Nephron progenitor cell (in vitro differentiated cells): ENCODE results near the gene WDR38.
A peak's percentile ranks its signal among the peaks of the same experiment; 100 is the strongest.
"Not testable (repeated sequence)": the region's sequence is repeated elsewhere in the genome, so short reads cannot be mapped to it uniquely, and the experiment has no call there.

Experiments
- DNase-seq: peaks from one replicate; pipeline ENCODE4 v3.0.0; 2021
- H3K27ac Mint-ChIP-seq: 2 replicates; pipeline ENCODE4 v1.8.0; 2021; ENCODE audit warnings: mild to moderate bottlenecking, moderate library complexity, mixed read lengths
- H3K27me3 Mint-ChIP-seq: 2 replicates; pipeline ENCODE4 v1.8.0; 2021; ENCODE audit warnings: mild to moderate bottlenecking, low read depth, mixed read lengths; ENCODE audit not compliant: poor library complexity
- H3K36me3 Mint-ChIP-seq: 2 replicates; pipeline ENCODE4 v1.8.0; 2021; ENCODE audit warnings: low read depth, mixed read lengths
- H3K4me1 Mint-ChIP-seq: 2 replicates; pipeline ENCODE4 v1.8.0; 2021; ENCODE audit warnings: mixed read lengths
- H3K4me3 Mint-ChIP-seq: 2 replicates; pipeline ENCODE4 v1.8.0; 2021; ENCODE audit warnings: mild to moderate bottlenecking, moderate library complexity, mixed read lengths
- H3K9me3 Mint-ChIP-seq: 2 replicates; pipeline ENCODE4 v1.8.0; 2021; ENCODE audit warnings: mild to moderate bottlenecking, moderate library complexity, mixed read lengths
- TF ChIP-seq, protein P1 (sequence below): fragments of 200-600 bp; sonication (generic); IDR thresholded peaks from 2 replicates; pipeline ENCODE4 v1.5.0; 2021; ENCODE audit warnings: antibody characterized with exemption

WDR38 gene

DNA sequence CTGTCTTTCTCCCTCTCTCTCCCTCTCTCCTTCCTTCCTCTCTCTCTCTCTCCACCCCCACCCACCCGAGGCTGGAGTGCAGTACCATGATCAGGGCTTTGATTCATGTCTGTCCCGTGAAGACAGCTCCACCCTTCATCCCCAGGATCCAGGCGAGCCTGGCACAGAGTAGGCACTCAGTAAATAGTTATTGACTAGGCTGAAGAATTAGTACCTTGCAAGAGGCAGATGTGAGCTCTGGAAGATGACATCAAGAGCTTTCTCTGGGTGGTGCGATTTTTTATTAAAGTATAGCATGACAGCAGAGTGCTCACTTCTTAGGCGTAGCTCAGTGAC lies 24.0 kb upstream of the WDR38 start:
- H3K9me3 Mint-ChIP-seq, result peaks cover 8% of the 10 kb centered on the region
- DNase-seq, result no peak
- peak overlapping the region; percentile 25 for H3K27ac Mint-ChIP-seq
- TF ChIP-seq, protein P1, sequence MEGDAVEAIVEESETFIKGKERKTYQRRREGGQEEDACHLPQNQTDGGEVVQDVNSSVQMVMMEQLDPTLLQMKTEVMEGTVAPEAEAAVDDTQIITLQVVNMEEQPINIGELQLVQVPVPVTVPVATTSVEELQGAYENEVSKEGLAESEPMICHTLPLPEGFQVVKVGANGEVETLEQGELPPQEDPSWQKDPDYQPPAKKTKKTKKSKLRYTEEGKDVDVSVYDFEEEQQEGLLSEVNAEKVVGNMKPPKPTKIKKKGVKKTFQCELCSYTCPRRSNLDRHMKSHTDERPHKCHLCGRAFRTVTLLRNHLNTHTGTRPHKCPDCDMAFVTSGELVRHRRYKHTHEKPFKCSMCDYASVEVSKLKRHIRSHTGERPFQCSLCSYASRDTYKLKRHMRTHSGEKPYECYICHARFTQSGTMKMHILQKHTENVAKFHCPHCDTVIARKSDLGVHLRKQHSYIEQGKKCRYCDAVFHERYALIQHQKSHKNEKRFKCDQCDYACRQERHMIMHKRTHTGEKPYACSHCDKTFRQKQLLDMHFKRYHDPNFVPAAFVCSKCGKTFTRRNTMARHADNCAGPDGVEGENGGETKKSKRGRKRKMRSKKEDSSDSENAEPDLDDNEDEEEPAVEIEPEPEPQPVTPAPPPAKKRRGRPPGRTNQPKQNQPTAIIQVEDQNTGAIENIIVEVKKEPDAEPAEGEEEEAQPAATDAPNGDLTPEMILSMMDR, result no peak
- peaks cover 9% of the 10 kb centered on the region for H3K4me1 Mint-ChIP-seq
- no peaks in the 10 kb centered on the region for H3K36me3 Mint-ChIP-seq
- no peak overlapping the region for H3K4me3 Mint-ChIP-seq
- H3K27me3 Mint-ChIP-seq, result peaks cover 10% of the 10 kb centered on the region

DNA sequence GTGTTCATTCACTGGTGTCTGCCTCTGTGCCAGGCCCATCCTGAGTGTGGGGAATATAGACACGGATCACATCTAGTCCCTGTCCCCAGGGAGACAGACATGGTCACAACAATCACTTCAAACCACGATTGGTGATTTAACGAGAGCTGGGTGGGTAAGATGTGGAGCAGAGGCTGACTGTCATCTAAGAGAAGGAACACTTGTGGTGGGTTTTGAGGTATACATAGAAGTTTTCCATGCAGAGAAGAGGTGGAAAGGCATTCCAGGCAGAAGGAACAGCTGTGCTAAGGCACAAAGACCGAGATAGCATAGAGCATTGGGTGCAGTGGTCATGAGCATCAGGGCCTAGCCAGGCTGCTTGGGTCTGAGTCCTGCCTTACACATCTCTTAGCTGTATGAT lies 22.7 kb upstream of the WDR38 start:
- no peak for DNase-seq
- Mint-ChIP-seq H3K4me3 (no peak overlapping the region), H3K27me3 (peaks cover 9% of the 10 kb centered on the region), H3K9me3 (peaks cover 8% of the 10 kb centered on the region), H3K27ac (no peak overlapping the region), H3K4me1 (peaks cover 9% of the 10 kb centered on the region), H3K36me3 (no peaks in the 10 kb centered on the region)
- TF ChIP-seq, protein P1, result no peak

DNA sequence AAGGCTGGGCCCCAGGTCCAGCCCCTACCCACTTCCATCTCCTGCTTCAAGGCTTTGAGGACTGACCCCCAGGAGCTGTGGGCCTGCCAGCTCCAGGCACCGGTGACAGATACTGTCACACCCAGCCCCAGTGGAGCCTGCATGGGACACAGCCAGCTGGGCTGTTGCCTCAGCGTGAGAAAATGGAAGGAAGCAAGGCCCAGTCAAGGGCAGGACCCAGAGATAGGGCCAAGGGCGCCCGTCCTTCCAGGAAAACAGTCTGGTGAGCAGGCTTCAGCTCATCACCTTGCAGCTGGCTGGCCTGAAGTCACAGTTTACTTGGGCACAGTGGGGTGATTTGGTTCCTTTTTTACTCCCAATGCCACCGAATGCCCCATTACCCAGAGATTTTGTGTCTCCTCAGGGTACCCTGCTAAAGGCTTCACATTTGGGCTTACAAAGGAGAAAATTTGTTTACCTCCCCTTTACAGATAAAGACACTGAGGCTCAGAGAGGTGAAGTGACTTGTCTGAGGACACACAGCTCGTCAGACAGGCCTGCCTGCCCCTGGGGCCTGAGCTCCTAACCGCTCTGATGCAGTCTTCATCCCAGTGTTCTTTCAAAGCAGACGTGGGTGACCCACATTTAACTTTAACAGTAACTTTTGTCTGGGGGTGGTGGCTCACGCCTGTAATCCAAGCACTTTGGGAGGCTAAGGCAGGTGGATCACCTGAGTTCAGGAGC lies 21.5 kb upstream of the WDR38 start:
- peaks cover 9% of the 10 kb centered on the region for H3K4me1 Mint-ChIP-seq
- TF ChIP-seq, protein P1, result no peak
- no peak overlapping the region for H3K4me3 Mint-ChIP-seq
- H3K9me3 Mint-ChIP-seq, result no peaks in the 10 kb centered on the region
- peaks cover 9% of the 10 kb centered on the region for H3K27me3 Mint-ChIP-seq
- no peaks in the 10 kb centered on the region for H3K36me3 Mint-ChIP-seq
- no peak overlapping the region for H3K27ac Mint-ChIP-seq
- DNase-seq, result no peak

DNA sequence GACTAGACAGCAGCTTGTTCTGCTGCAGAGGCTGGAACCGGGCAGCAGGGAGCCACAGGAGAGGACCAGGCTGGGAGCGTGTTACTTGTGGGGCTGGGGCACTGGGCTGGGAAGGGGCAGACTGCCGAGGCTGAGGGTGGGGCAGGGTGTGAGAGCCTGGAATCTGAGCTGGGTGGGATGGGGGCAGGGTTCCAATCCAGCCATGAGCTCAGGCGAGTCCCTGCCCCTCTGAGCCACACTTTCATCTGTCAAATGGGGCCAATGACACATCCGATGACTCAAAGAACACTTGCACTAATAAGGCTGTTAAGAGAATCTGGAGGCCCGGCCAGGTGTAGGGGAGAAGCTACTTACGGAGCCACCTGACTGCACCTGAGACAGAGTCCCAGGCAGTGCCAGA lies 18.7 kb upstream of the WDR38 start:
- Mint-ChIP-seq H3K27ac (no peak overlapping the region), H3K4me1 (peaks cover 6% of the 10 kb centered on the region), H3K27me3 (no peaks in the 10 kb centered on the region), H3K36me3 (no peaks in the 10 kb centered on the region), H3K4me3 (no peak overlapping the region), H3K9me3 (no peaks in the 10 kb centered on the region)
- no peak for DNase-seq
- TF ChIP-seq, protein P1, result no peak

DNA sequence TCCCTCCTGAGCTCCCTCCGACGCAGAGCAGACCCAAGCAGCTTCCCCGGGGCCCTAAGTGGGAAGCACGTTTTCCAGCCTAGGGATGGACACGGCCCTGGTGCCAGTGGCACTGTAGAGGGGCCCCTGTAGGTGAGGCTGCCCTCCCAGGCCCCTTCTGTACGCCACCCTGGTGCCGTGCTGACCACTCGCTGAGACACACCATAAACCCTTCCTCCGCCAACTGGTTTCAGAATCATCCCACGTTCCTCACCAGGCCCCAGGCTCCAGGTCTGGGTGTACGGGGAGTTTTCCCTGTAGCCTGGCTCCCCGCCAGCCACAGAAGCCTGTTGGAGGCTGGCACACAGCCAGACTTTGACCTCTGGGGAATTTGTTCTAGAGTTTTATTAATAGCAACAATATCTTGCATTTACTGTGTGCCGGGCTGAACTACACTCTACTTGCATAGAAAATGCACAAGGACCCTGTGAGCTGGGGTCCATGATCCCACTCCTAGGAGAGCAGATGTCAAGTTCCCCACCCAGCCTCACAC lies 18.2 kb upstream of the WDR38 start:
- Mint-ChIP-seq H3K4me3 (no peak overlapping the region), H3K27ac (no peak overlapping the region)

DNA sequence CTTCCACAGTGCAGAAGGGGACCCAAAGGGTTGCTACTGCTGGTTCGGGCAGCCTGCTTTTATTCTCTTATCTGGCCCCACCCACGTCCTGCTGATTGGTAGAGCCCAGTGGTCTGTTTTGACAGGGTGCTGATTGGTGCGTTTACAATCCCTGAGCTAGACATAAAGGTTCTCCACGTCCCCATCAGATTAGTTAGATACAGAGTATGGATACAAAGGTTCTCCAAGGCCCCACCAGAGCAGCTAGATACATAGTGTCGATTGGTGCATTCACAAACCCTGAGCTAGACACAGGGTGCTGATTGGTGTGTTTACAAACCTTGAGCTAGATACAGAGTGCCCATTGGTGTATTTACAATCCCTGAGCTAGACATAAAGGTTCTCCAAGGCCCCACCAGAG lies 15.1 kb upstream of the WDR38 start:
- peaks cover 13% of the 10 kb centered on the region for H3K4me1 Mint-ChIP-seq
- not testable (repeated sequence) for DNase-seq, H3K4me3 Mint-ChIP-seq, H3K27me3 Mint-ChIP-seq, H3K27ac Mint-ChIP-seq, H3K36me3 Mint-ChIP-seq, H3K9me3 Mint-ChIP-seq

More for the DNA sequence above, 18.2 kb upstream of the WDR38 start:
- Mint-ChIP-seq H3K36me3 (no peaks in the 10 kb centered on the region), H3K9me3 (no peaks in the 10 kb centered on the region), H3K4me1 (peaks cover 4% of the 10 kb centered on the region), H3K27me3 (no peaks in the 10 kb centered on the region)
- TF ChIP-seq, protein P1, result no peak
- DNase-seq, result no peak

DNA sequence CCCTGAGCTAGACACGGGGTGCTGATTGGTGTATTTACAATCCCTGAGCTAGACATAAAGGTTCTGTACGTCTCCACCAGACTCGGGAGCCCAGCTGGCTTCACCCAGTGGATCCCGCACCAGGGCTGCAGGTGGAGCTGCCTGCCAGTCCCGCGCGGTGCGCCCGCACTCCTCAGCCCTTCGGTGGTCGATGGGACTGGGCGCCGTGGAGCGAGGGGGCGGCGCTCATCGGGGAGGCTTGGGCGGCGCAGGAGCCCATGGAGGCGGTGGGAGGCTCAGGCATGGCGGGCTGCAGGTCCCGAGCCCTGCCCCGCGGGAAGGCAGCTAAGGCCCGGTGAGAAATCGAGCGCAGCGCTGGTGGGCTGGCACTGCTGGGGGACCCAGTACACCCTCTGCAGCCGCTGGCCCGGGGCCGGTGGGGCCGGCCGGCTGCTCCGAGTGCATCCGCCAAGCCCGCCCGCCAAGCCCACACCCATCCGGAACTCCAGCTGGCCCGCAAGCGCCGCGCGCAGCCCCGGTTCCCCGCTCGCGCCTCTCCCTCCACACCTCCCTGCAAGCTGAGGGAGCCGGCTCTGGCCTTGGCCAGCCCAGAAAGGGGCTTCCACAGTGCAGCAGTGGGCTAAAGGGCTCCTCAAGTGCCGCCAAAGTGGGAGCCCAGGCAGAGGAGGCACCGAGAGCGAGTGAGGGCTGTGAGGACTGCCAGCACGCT lies 14.5 kb upstream of the WDR38 start:
- H3K27ac Mint-ChIP-seq, H3K36me3 Mint-ChIP-seq, H3K9me3 Mint-ChIP-seq, H3K4me3 Mint-ChIP-seq, DNase-seq, H3K27me3 Mint-ChIP-seq: not testable (repeated sequence)
- peaks cover 18% of the 10 kb centered on the region for H3K4me1 Mint-ChIP-seq
